CD14-positive monocyte (primary cell): ENCODE results near the gene SELENOO. TPM values are rescaled to one million over a fixed set of nuclear protein-coding genes. Genes with fewer than 3 reads are reported as not detected.

Source experiments
- DNase-seq, 3 donors: peaks; one replicate each; pipeline ENCODE4 v3.0.0-alpha.2; 2011 to 2022
- H2AFZ ChIP-seq: 2 replicates; pipeline ENCODE4 v1.6.0; 2012; ENCODE audit warnings: mild to moderate bottlenecking, low read depth, low read length, inconsistent platforms; ENCODE audit not compliant: insufficient read depth, poor library complexity, severe bottlenecking
- H3K27ac ChIP-seq, 2 donors: 1 replicate in 1 of 2; 2 replicates in 1 of 2; pipeline ENCODE4 v1.5.1; 2012 to 2013; ENCODE audit warnings: low read length in 2 of 2, control low read depth in 1 of 2, inconsistent platforms in 1 of 2, low read depth in 1 of 2, mild to moderate bottlenecking in 1 of 2
- H3K27me3 ChIP-seq, 2 donors: one replicate each; pipeline versions ENCODE4 v1.6.0 to v1.6.1; 2011 to 2013; ENCODE audit warnings: low read length in 2 of 2; ENCODE audit not compliant: control insufficient read depth in 2 of 2, insufficient read depth in 2 of 2
- H3K36me3 ChIP-seq, 2 donors: replicated peaks in 1 of 2; 1 replicate in 1 of 2; 2 replicates in 1 of 2; pipeline versions ENCODE4 v1.5.1 to v1.6.1; 2012 to 2013; ENCODE audit warnings: low read length in 2 of 2, control low read depth in 1 of 2, inconsistent platforms in 1 of 2, mild to moderate bottlenecking in 1 of 2; ENCODE audit not compliant: insufficient read depth in 2 of 2, control insufficient read depth in 1 of 2
- H3K4me1 ChIP-seq, 2 donors: 1 replicate in 1 of 2; 2 replicates in 1 of 2; pipeline versions ENCODE4 v1.5.1 to v1.6.1; 2012 to 2013; ENCODE audit warnings: low read length in 2 of 2, control low read depth in 1 of 2, inconsistent platforms in 1 of 2, mild to moderate bottlenecking in 1 of 2, moderate library complexity in 1 of 2; ENCODE audit not compliant: insufficient read depth in 2 of 2, control insufficient read depth in 1 of 2
- H3K4me2 ChIP-seq: replicated peaks from 2 replicates; pipeline ENCODE3; 2012; ENCODE audit warnings: low read length, moderate library complexity, mild to moderate bottlenecking; ENCODE audit not compliant: poor library complexity, severe bottlenecking; ENCODE audit errors: extremely low read depth
- H3K4me3 ChIP-seq, 3 experiments: fragments of 200-600 bp in 1 of 3; sonication (generic) in 1 of 3; replicated peaks in 1 of 3; 1 replicate in 2 of 3; 2 replicates in 1 of 3; pipeline ENCODE4 v1.5.1; 2011 to 2013; ENCODE audit warnings: low read length in 3 of 3, mild to moderate bottlenecking in 3 of 3, control low read depth in 2 of 3, low read depth in 2 of 3, inconsistent platforms in 1 of 3, moderate library complexity in 1 of 3
- H3K79me2 ChIP-seq: 2 replicates; pipeline ENCODE4 v1.6.0; 2012; ENCODE audit warnings: mild to moderate bottlenecking, control low read depth, inconsistent platforms, low read length, moderate library complexity; ENCODE audit not compliant: insufficient read depth
- H3K9ac ChIP-seq: 2 replicates; pipeline ENCODE4 v1.6.0; 2017; ENCODE audit warnings: low read length, mild to moderate bottlenecking; ENCODE audit not compliant: insufficient read depth, poor library complexity, severe bottlenecking
- H3K9me3 ChIP-seq, 2 donors: replicated peaks in 1 of 2; 1 replicate in 1 of 2; 2 replicates in 1 of 2; pipeline versions ENCODE4 v1.5.1 to v1.6.1; 2012 to 2013; ENCODE audit warnings: low read length in 2 of 2, control low read depth in 1 of 2; ENCODE audit not compliant: control insufficient read depth in 1 of 2, insufficient read depth in 1 of 2
- H4K20me1 ChIP-seq: 2 replicates; pipeline ENCODE4 v1.6.0; 2012; ENCODE audit warnings: mild to moderate bottlenecking, low read length, control low read depth, moderate library complexity; ENCODE audit not compliant: insufficient read depth
- H3K27ac Mint-ChIP-seq, 7 donors: one replicate each; pipeline ENCODE4 v1.8.0; 2020; ENCODE audit warnings: mild to moderate bottlenecking in 7 of 7, mixed read lengths in 7 of 7, moderate library complexity in 6 of 7, inconsistent platforms in 2 of 7
- H3K27me3 Mint-ChIP-seq, 3 donors: one replicate each; pipeline ENCODE4 v1.8.0; 2021 to 2022; ENCODE audit warnings: low read depth in 3 of 3, mild to moderate bottlenecking in 3 of 3, mixed read lengths in 3 of 3, moderate library complexity in 3 of 3, inconsistent platforms in 1 of 3
- H3K36me3 Mint-ChIP-seq, 2 donors: one replicate each; pipeline ENCODE4 v1.8.0; 2020; ENCODE audit warnings: mixed read lengths in 2 of 2, inconsistent platforms in 1 of 2, mild to moderate bottlenecking in 1 of 2
- H3K4me1 Mint-ChIP-seq: one replicate; pipeline ENCODE4 v1.8.0; 2020; ENCODE audit warnings: mild to moderate bottlenecking, mixed read lengths
- H3K4me3 Mint-ChIP-seq, 2 donors: one replicate each; pipeline ENCODE4 v1.8.0; 2020; ENCODE audit warnings: mild to moderate bottlenecking in 2 of 2, mixed read lengths in 2 of 2, moderate library complexity in 1 of 2
- H3K9me3 Mint-ChIP-seq, 7 donors: one replicate each; pipeline ENCODE4 v1.8.0; 2020 to 2022; ENCODE audit warnings: mixed read lengths in 7 of 7, mild to moderate bottlenecking in 6 of 7, moderate library complexity in 6 of 7, inconsistent platforms in 2 of 7
- CTCF ChIP-seq: fragments of 200-600 bp; IDR thresholded peaks from one replicate; pipeline ENCODE4 v1.8.0; 2022; ENCODE audit warnings: antibody characterized with exemption, mild to moderate bottlenecking
- WGBS: methylation state at CpG from one replicate; pipeline ENCODE4 v1.1.5; 2013; ENCODE audit warnings: missing lambda C conversion rate; ENCODE audit not compliant: insufficient coverage; 5-methylcytosine and 5-hydroxymethylcytosine counted together
- intact Hi-C, 2 donors: fragments of 100-400 bp; cut with micrococcal nuclease; formaldehyde crosslinking; loops; one replicate each; pipeline versions ENCODE4 v1.15.0 to v1.15.1; 2023
- polyA plus RNA-seq, 3 donors: library from polyadenylated mRNA; depleted of rRNA in 1 of 3; unstranded in 2 of 3; stranded (reverse) in 1 of 3; fragments of 300-500 nt in 2 of 3; fragments of >200 nt in 1 of 3; fragmentation: Illumina TruSeq in 2 of 3; gene quantifications; 1 replicate in 2 of 3; 2 replicates in 1 of 3; pipeline ENCODE4 v1.2.3, GENCODE V29; 2012 to 2021

The SELENOO gene
- polyA plus RNA-seq, 3 donors: 2.7 to 76.9 (median 8.7) TPM

GRCh38 chr22:50226063-50226874, 25.5 kb downstream of the SELENOO start:
- peaks cover 58 to 87% of the 10 kb centered on the region in 2 donors for H3K36me3 Mint-ChIP-seq
- H3K27me3 Mint-ChIP-seq: peaks cover 0 to 2% (median 0%) of the 10 kb centered on the region in 3 donors
- Histone ChIP-seq H3K79me2 (no peaks in the 10 kb centered on the region), H3K9ac (no peak overlapping the region), H3K9me3 (no peaks in the 10 kb centered on the region), H4K20me1 (no peaks in the 10 kb centered on the region), H3K27me3 (no peaks in the 10 kb centered on the region), H3K4me3 (no peak overlapping the region), H2AFZ (no peak overlapping the region), H3K36me3 (peaks cover 67 to 83% of the 10 kb centered on the region in 2 donors), H3K4me1 (no peaks in the 10 kb centered on the region), H3K27ac (no peak overlapping the region), H3K4me2 (no peak overlapping the region)
- H3K27ac Mint-ChIP-seq: no peak overlapping the region
- intact Hi-C loops: no loop called here
- no peak for TF ChIP-seq CTCF
- no peak overlapping the region for H3K4me3 Mint-ChIP-seq
- WGBS: 99% methylated on average over 22 of the region's 31 CpGs
- no peaks in the 10 kb centered on the region for H3K9me3 Mint-ChIP-seq
- DNase-seq: no peak
- H3K4me1 Mint-ChIP-seq: no peaks in the 10 kb centered on the region

- Histone ChIP-seq H3K4me1 (no peaks in the 10 kb centered on the region), H3K9ac (no peak overlapping the region), H3K27ac (no peak overlapping the region), H3K9me3 (no peaks in the 10 kb centered on the region), H3K36me3 (peaks cover 61 to 83% of the 10 kb centered on the region in 2 donors), H4K20me1 (no peaks in the 10 kb centered on the region), H3K4me3 (no peak overlapping the region), H3K27me3 (no peaks in the 10 kb centered on the region), H3K4me2 (no peak overlapping the region), H2AFZ (no peak overlapping the region), H3K79me2 (no peaks in the 10 kb centered on the region)
- Mint-ChIP-seq H3K9me3 (no peaks in the 10 kb centered on the region), H3K4me3 (no peak overlapping the region), H3K4me1 (no peaks in the 10 kb centered on the region), H3K36me3 (peaks cover 57 to 88% of the 10 kb centered on the region in 2 donors), H3K27me3 (peaks cover 0 to 2% (median 0%) of the 10 kb centered on the region in 3 donors), H3K27ac (no peak overlapping the region)
- 97% methylated on average over 18 of the region's 18 CpGs for WGBS
- no peak for TF ChIP-seq CTCF
- intact Hi-C loops: no loop called here
- no peak for DNase-seq
Observed at GRCh38 chr22:50226875-50227165, 26.0 kb downstream of the SELENOO start.
